ENCODE results near the gene ANKRD44. TPM values are rescaled to one million over a fixed set of nuclear protein-coding genes. Genes with fewer than 3 reads are reported as not detected.

Gene ANKRD44
- total RNA-seq, 1 donor = 29.2 TPM

GRCh38 chr2:197092431-197092830 is 218.1 kb downstream of the ANKRD44 start:
- no peak overlapping the region for H3K4me3 ChIP-seq (ENCODE audit: low read depth, low read length)

GRCh38 chr2:197090742-197091367 is 219.7 kb downstream of the ANKRD44 start:
- no peak for DNase-seq (ENCODE audit: low read depth)

More at GRCh38 chr2:197092431-197092830, 218.1 kb downstream of the ANKRD44 start:
- no peak for TF ChIP-seq CTCF (IDR thresholded peaks at IDR 0.05; ENCODE audit: insufficient read depth, low read length)
- peak; percentile 69 for DNase-seq (ENCODE audit: low read depth)

GRCh38 chr2:197089655-197090054 is 220.9 kb downstream of the ANKRD44 start:
- DNase-seq (ENCODE audit: low read depth) = no peak
- TF ChIP-seq CTCF (IDR thresholded peaks at IDR 0.05; ENCODE audit: insufficient read depth, low read length) = no peak
- H3K4me3 ChIP-seq (ENCODE audit: low read depth, low read length) = no peak overlapping the region

More at GRCh38 chr2:197090742-197091367, 219.7 kb downstream of the ANKRD44 start:
- no peak overlapping the region for H3K4me3 ChIP-seq (ENCODE audit: low read depth, low read length)
- TF ChIP-seq CTCF (IDR thresholded peaks at IDR 0.05; ENCODE audit: insufficient read depth, low read length) = no peak

- peak; percentile 76 for DNase-seq (ENCODE audit: low read depth)
- no peak for TF ChIP-seq CTCF (IDR thresholded peaks at IDR 0.05; ENCODE audit: insufficient read depth, low read length)
- H3K4me3 ChIP-seq (ENCODE audit: low read depth, low read length) = no peak overlapping the region
Observed at GRCh38 chr2:197088694-197089093, 221.9 kb downstream of the ANKRD44 start.

- no peak for DNase-seq (ENCODE audit: low read depth)
- no peak overlapping the region for H3K4me3 ChIP-seq (ENCODE audit: low read depth, low read length)
- no peak for TF ChIP-seq CTCF (IDR thresholded peaks at IDR 0.05; ENCODE audit: insufficient read depth, low read length)
Observed at GRCh38 chr2:197086500-197086899, 224.1 kb downstream of the ANKRD44 start.

GRCh38 chr2:197085665-197086064 is 224.9 kb downstream of the ANKRD44 start:
- no peak overlapping the region for H3K4me3 ChIP-seq (ENCODE audit: low read depth, low read length)
- TF ChIP-seq CTCF (IDR thresholded peaks at IDR 0.05; ENCODE audit: insufficient read depth, low read length) = no peak
- no peak for DNase-seq (ENCODE audit: low read depth)

GRCh38 chr2:197081294-197081693 is 229.3 kb downstream of the ANKRD44 start:
- DNase-seq (ENCODE audit: low read depth) = no peak
- H3K4me3 ChIP-seq (ENCODE audit: low read depth, low read length) = no peak overlapping the region
- no peak for TF ChIP-seq CTCF (IDR thresholded peaks at IDR 0.05; ENCODE audit: insufficient read depth, low read length)

Measured in fibroblast of the aortic adventitia (primary cell).